HTR-8/SVneo (cell line): ENCODE results near the gene FAM53B.

Experiments
- DNase-seq: peaks from one replicate; pipeline ENCODE4 v3.0.0; 2011; ENCODE audit warnings: low spot score, mixed read lengths; ENCODE audit not compliant: insufficient read length
- FAIRE-seq: peaks from 2 replicates; lab custom pipeline; 2011; peaks lifted over from hg19 to GRCh38; lab: Jason Lieb, UNC

The FAM53B gene

DNA sequence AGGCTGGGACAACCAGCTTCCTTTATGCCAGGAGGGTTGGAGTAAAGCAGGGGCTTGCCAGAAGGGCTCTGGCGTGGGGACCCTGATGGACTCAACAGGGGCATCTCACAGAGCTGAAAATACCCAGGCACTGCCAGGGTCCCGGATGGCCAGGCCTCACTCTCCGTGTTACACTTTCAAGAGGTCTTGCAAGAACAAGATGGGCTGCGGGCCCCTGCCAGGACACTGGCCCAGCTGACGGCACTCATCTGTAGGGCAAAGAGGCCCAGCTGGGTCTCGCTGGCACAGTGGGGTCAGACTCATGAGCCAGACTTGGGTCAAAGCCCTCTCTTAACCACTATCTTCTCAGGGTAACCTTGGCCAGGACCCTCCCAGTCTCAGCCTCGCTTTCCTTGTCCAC is 90.9 kb downstream of the FAM53B start:
- no peak for FAIRE-seq

GRCh38 chr10:124652701-124653100 is 91.5 kb downstream of the FAM53B start:
- DNase-seq (no peak), FAIRE-seq (no peak)

More for the DNA sequence above, 90.9 kb downstream of the FAM53B start:
- DNase-seq: no peak

GRCh38 chr10:124652200-124652599 is 92.0 kb downstream of the FAM53B start:
- FAIRE-seq (no peak), DNase-seq (no peak)

DNA sequence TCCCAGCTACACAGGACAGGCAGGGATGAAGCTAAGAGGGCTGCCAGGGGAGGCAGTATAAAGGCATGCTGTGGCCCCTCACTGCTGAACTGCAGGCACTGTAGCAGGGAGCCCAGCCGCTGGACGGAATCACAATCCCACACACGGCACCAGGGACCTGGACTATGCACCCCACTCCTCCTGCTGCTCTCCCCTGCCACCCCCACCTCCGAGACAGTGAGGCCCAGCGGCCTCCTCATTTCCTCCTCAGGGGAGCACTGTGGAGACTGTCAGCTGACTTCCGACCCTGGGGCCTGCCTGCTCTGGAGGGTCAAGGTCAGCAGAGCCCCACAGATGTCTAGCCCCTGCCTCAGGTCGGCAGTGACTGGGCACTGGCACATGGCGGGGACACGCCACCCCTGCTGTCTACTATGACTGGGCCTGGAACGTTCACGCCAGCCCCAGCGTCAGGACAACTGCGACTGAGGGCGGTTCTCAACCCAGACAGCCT is 92.7 kb downstream of the FAM53B start:
- FAIRE-seq: no peak
- DNase-seq: no peak

- FAIRE-seq (no peak), DNase-seq (no peak)
Measured at GRCh38 chr10:124650820-124651401, 93.3 kb downstream of the FAM53B start.

DNA sequence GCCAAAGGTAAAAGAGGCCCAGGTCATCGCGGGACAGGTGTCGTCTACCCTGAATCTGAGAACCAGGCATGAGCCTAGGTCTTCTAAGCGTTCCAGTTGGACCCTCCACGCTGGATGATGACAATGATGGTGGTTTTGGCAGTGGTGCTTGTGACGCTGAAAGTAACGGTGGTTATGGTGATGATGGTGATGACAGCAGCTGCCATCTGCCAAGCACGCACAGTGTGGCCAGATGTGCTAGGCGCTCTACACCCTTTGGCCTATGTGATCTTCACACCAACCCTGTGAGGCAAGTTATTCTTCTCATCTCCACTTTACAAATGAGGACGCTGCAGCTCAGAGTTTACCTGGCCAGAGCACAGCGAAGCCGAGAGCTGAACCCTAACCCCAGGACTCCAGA is 93.9 kb downstream of the FAM53B start:
- no peak for FAIRE-seq
- DNase-seq: no peak

- DNase-seq: no peak
- FAIRE-seq: no peak
Measured at GRCh38 chr10:124649214-124649613, 95.0 kb downstream of the FAM53B start.

- DNase-seq: no peak
- FAIRE-seq: no peak
Measured at GRCh38 chr10:124648738-124649137, 95.4 kb downstream of the FAM53B start.

DNA sequence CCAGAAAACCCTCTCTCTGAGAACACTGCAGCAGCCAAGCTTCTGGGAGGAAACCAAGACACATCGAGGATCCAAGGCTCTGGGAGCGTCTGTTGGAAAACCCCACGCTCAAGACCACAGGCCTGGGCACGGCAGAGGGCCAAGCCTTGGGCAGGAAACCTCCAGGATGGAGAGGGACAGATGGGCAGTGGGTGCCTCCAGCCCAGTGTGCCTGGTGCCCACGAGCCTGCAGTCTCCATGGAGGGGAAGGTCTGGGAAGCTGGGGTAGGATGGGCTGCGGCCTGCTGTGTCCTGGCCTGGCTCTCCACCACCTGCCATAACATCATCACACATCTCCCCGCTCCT is 96.1 kb downstream of the FAM53B start:
- no peak for FAIRE-seq
- no peak for DNase-seq

GRCh38 chr10:124647421-124648130 is 96.6 kb downstream of the FAM53B start:
- FAIRE-seq (no peak), DNase-seq (peak; percentile 24)

DNA sequence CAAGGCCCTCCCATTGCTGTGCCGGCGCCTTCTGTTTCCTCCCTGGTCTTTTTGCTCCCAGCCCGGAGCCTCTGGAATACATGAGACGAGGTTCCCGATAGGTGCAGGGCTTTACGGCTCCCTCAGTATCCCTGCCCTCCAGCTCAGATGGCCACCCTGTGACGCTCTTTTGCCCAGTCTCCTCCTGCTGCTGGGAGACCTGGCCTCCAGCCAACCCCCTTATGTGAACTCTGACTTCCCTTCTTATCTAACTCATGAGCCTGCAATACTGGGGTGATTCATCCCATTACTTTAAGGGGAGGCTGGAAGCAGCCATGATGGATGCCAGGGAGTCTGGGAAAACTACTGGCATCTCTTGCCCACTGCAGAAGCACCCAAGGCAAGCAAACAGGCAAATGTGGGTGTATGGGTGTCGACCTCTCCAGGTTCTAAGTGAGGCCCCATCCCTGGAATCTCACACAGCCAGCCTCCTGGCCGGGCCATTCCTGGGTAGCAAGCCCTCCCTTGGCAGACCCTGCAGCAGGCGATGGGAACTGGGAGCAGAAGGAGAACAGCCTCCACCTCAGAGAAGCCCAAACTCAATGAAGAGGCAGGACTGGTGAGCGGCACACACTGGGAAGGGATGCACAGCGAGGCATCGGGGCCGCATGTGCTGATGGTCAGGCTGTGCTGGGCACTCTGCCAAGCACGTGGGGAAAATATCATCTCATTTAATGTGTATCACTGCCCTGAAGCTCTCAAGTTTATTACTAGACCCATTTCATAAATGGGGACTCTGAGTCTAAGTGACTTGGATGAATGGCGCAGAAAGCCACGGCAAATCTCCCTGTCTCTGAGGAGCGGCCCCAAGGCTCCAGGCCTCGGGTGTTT is 97.5 kb downstream of the FAM53B start:
- no peak for FAIRE-seq
- DNase-seq: peak; percentile 13

DNA sequence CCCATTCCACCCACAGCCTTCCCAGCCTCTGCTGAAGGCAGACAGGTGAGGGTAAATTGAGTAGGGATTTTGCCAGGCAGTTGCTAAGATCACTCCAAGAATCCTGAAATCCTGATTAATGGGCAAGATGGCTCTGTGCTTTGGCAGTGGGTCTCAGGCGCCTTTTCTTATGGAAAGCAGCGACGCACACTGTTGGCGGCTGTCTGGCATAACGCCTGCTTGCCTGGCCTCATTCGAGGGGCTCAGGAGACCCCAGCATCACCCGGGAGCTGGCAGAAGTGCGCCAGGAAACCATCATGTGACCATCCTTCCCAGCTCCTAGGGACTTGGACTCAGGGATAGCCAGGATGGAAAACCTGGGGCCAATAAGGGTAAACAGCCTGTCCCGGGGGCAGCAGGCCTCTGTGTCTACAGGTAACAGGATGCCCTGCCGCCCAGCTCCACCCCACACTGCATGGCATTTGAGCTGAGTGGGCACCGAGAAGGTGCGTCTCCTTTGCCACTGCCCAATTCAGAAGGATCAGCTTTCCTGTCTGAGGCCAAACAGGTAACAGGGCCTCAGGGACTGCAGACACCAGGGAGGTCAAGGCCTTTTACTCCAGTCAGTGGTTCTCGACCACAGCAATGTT is 98.6 kb downstream of the FAM53B start:
- DNase-seq: no peak

DNA sequence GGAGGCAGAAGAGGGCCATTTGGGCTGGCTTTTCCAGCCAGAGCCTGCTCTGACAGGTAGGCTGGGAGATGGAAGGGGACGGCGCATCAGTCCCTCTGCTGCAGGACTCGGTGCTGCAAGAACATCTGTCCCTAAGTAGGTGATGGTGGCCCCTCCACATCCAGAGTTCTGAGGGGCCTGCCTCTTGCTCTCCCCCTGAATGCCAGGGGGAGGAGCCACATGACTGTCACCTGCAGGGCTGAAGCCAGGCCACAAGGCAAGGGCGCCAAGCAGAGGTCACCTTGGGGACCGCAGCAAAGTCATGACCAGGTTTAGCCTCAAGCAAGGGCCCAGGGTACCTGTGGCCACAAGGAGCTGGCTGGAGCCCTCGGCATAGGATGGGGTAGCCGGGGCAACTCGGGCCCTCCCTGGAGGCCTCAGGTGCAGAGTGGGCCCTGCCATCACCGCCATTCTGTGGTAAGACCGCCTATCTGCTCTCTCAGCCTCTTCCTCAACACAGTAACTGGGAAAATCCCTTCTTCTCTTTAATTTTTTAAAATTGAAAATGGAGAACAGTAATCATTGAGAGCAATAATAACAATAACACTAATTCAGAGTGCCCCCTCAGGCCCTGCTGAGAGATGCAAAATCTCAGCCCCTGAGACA is 99.3 kb downstream of the FAM53B start:
- DNase-seq (no peak), FAIRE-seq (no peak)

More for the DNA sequence above, 98.6 kb downstream of the FAM53B start:
- no peak for FAIRE-seq

GRCh38 chr10:124644236-124644635 is 99.9 kb downstream of the FAM53B start:
- DNase-seq: no peak
- FAIRE-seq: no peak

GRCh38 chr10:124643330-124644009 is 100.7 kb downstream of the FAM53B start:
- no peak for DNase-seq
- no peak for FAIRE-seq

GRCh38 chr10:124642088-124642710 is 102.0 kb downstream of the FAM53B start:
- no peak for DNase-seq
- FAIRE-seq: no peak

DNA sequence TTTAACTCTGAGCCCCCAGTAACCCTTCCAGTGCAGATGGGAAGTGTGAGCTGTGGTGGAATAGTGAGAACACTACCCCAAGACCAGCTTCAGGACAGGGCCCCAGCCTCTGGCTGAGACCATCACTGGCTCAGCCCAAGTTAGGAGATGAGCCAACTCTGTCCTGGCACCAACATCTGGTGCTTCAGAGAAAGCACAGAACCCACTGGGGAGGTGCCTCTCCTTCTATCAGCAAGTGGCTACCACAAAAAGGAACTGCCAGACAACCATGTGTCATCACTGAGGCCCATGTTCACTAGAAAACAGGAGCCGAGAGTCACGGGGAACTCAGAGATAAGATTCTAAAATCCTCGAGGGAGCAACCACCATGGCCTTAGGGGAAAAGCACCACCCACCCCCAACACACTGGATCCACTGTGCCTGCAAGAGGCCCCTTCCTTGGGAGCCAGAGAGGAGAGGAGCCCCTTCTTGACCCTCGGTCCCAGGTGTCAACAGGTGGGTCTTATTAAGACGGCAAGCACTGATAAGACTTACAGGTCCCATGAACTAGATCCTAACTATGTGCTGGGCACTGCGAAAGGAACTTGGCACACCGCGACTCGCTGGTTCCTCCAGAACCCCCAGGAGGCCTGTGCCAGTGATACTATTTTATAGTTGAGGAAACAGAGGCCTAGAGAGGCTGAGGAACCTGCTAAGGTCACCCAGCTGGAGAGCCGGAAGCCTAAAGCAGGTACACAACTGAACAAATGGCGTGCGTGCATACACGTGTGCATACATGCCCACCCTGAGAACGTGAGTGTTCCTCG is 102.7 kb downstream of the FAM53B start:
- DNase-seq (no peak), FAIRE-seq (no peak)

- FAIRE-seq (no peak), DNase-seq (no peak)
Measured at GRCh38 chr10:124640538-124641231, 103.5 kb downstream of the FAM53B start.
